Mesendoderm (in vitro differentiated cells): ENCODE measurements around the gene EBF3.

Experiments used
- DNase-seq: peaks from one replicate; pipeline ENCODE4 v3.0.0; 2013
- H2AK5ac ChIP-seq: 2 replicates; pipeline ENCODE4 v1.6.1; 2013; ENCODE audit warnings: low read length, inconsistent platforms
- H2BK120ac ChIP-seq: 2 replicates; pipeline ENCODE4 v1.6.1; 2013; ENCODE audit warnings: low read depth, mild to moderate bottlenecking, low read length, moderate library complexity, mixed read lengths
- H2BK15ac ChIP-seq: replicated peaks from 2 replicates; pipeline ENCODE4 v1.6.1; 2013; ENCODE audit warnings: low read depth, mild to moderate bottlenecking, moderate library complexity
- H2BK5ac ChIP-seq: 2 replicates; pipeline ENCODE4 v1.6.1; 2013; ENCODE audit warnings: low read length, inconsistent platforms
- H3K18ac ChIP-seq: 2 replicates; pipeline ENCODE4 v1.6.1; 2013; ENCODE audit warnings: mild to moderate bottlenecking, low read length, mixed read lengths
- H3K23ac ChIP-seq: one replicate; pipeline ENCODE4 v1.6.1; 2013; ENCODE audit warnings: low read length
- H3K27ac ChIP-seq: 2 replicates; pipeline ENCODE4 v1.5.1; 2013; ENCODE audit warnings: low read depth, mild to moderate bottlenecking, inconsistent platforms, low read length, moderate library complexity
- H3K27me3 ChIP-seq: 2 replicates; pipeline ENCODE4 v1.6.1; 2013; ENCODE audit warnings: low read length, control low read depth, mild to moderate bottlenecking, inconsistent platforms; ENCODE audit not compliant: insufficient read depth, poor library complexity
- H3K36me3 ChIP-seq: 2 replicates; pipeline ENCODE4 v1.6.1; 2013; ENCODE audit warnings: low read length, inconsistent platforms; ENCODE audit not compliant: control insufficient read depth, insufficient read depth
- H3K4ac ChIP-seq: one replicate; pipeline ENCODE4 v1.6.1; 2013; ENCODE audit warnings: low read depth, mild to moderate bottlenecking, low read length, moderate library complexity
- H3K4me1 ChIP-seq: 2 replicates; pipeline ENCODE4 v1.6.1; 2013; ENCODE audit warnings: low read depth, low read length, inconsistent platforms; ENCODE audit not compliant: control insufficient read depth
- H3K4me2 ChIP-seq: 2 replicates; pipeline ENCODE4 v1.6.1; 2013; ENCODE audit warnings: low read length
- H3K4me3 ChIP-seq: 2 replicates; pipeline ENCODE4 v1.5.1; 2013; ENCODE audit warnings: mild to moderate bottlenecking, low read length
- H3K56ac ChIP-seq: one replicate; pipeline ENCODE4 v1.6.1; 2013; ENCODE audit warnings: low read length
- H3K79me1 ChIP-seq: 2 replicates; pipeline ENCODE4 v1.6.1; 2013; ENCODE audit warnings: low read length, inconsistent platforms
- H3K79me2 ChIP-seq: 2 replicates; pipeline ENCODE4 v1.6.1; 2013; ENCODE audit warnings: mild to moderate bottlenecking, low read length; ENCODE audit not compliant: control insufficient read depth, insufficient read depth
- H3K9ac ChIP-seq: 2 replicates; pipeline ENCODE4 v1.6.1; 2013; ENCODE audit warnings: low read length, inconsistent platforms
- H4K5ac ChIP-seq: one replicate; pipeline ENCODE4 v1.6.1; 2013; ENCODE audit warnings: low read length
- H4K8ac ChIP-seq: one replicate; pipeline ENCODE4 v1.6.1; 2013; ENCODE audit warnings: low read depth, mild to moderate bottlenecking, control low read depth, low read length, moderate library complexity
- WGBS: extraction: QIAGEN DNeasy Blood & Tissue Kit; methylation state at CpG from one replicate; pipeline ENCODE4 v1.1.7; 2013; ENCODE audit warnings: low lambda C conversion rate, missing lambda C conversion rate; ENCODE audit not compliant: insufficient coverage; ENCODE audit errors: extremely low coverage; 5-methylcytosine and 5-hydroxymethylcytosine counted together

EBF3 gene

DNA sequence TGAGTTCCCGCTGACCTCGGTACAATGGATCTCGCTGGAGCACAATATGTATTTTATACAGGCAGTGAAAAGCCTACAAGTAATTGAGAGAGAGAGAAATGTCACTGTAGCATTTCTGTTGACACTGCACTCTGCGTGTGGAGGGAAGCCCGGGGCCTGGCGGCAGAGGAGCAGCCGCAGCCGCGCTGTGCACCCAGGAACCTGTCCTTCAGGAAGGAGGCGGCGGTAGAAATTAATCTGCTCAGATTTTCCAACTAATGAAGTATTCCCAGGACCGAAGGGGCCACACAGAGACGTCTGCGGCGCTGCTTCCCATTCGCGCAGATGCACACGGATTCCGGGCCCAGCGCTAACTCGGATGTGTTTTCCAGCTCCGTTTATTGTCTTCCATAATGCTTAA, 170.1 kb downstream of the EBF3 start:
- no peak overlapping the region for H3K56ac ChIP-seq
- H2BK5ac ChIP-seq, result no peak overlapping the region
- DNase-seq, result no peak
- H2AK5ac ChIP-seq, result no peak overlapping the region
- no peak overlapping the region for H3K4me2 ChIP-seq
- no peak overlapping the region for H3K4ac ChIP-seq
- no peak overlapping the region for H3K18ac ChIP-seq
- H4K5ac ChIP-seq, result no peak overlapping the region
- H3K79me1 ChIP-seq, result no peaks in the 10 kb centered on the region
- H2BK120ac ChIP-seq, result no peak overlapping the region
- H3K4me1 ChIP-seq, result no peaks in the 10 kb centered on the region
- no CpG with 5 or more reads among the region's 22 CpGs for WGBS
- no peak overlapping the region for H2BK15ac ChIP-seq
- no peak overlapping the region for H3K9ac ChIP-seq
- no peaks in the 10 kb centered on the region for H3K36me3 ChIP-seq
- no peak overlapping the region for H3K27ac ChIP-seq
- no peaks in the 10 kb centered on the region for H3K79me2 ChIP-seq
- H3K4me3 ChIP-seq, result no peak overlapping the region
- no peak overlapping the region for H3K23ac ChIP-seq
- H3K27me3 ChIP-seq, result no peaks in the 10 kb centered on the region
- H4K8ac ChIP-seq, result no peak overlapping the region

DNA sequence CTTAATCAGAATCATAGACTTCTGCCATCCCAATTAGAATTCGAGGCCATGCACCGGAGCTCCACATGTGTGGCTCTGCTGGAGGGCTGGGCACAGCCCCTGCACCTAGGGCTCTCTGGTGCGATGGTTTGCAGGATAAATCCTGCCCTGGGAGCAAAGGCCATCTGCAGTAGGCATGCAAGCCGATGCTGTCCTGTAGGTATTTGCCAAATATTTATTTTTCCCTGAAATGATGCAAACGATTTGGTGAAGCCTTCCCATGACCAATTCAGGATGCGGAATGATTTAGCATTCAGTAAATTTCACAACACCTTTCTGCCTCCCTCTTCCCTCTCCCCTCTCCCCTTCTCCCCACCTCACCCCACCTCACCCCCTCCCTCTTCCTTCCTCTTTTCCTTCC, 170.6 kb downstream of the EBF3 start:
- no CpG with 5 or more reads among the region's 6 CpGs for WGBS
- no peaks in the 10 kb centered on the region for H3K36me3 ChIP-seq
- H4K5ac ChIP-seq, result no peak overlapping the region
- H3K56ac ChIP-seq, result no peak overlapping the region
- H3K79me1 ChIP-seq, result no peaks in the 10 kb centered on the region
- no peaks in the 10 kb centered on the region for H3K79me2 ChIP-seq
- H3K4me1 ChIP-seq, result no peaks in the 10 kb centered on the region
- H2AK5ac ChIP-seq, result no peak overlapping the region
- H3K18ac ChIP-seq, result no peak overlapping the region
- no peak overlapping the region for H3K4ac ChIP-seq
- no peak overlapping the region for H3K9ac ChIP-seq
- no peaks in the 10 kb centered on the region for H3K27me3 ChIP-seq
- H2BK15ac ChIP-seq, result no peak overlapping the region
- no peak for DNase-seq
- no peak overlapping the region for H3K4me3 ChIP-seq
- no peak overlapping the region for H4K8ac ChIP-seq
- no peak overlapping the region for H2BK120ac ChIP-seq
- H2BK5ac ChIP-seq, result no peak overlapping the region
- H3K23ac ChIP-seq, result no peak overlapping the region
- no peak overlapping the region for H3K27ac ChIP-seq
- H3K4me2 ChIP-seq, result no peak overlapping the region

DNA sequence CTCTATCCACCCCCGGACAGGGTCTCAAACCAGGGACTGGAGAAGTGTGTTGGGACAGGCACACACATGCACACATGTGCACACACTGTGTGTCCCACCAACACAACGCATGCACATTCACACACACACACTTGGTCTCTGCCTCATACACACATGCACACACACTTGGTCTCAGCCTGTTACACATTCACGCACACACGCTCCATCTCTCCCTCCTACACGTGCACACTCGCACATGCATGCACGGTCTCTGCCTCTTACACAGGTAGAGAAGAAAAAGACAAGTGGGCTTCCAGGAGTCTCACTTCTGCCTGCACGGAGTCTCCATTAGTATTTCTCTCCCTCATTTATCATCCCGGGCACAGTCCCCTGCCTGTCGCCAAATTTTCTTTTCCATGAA, 171.2 kb downstream of the EBF3 start:
- Histone ChIP-seq H3K36me3 (no peaks in the 10 kb centered on the region), H2BK5ac (no peak overlapping the region), H3K4me3 (no peak overlapping the region)

DNA sequence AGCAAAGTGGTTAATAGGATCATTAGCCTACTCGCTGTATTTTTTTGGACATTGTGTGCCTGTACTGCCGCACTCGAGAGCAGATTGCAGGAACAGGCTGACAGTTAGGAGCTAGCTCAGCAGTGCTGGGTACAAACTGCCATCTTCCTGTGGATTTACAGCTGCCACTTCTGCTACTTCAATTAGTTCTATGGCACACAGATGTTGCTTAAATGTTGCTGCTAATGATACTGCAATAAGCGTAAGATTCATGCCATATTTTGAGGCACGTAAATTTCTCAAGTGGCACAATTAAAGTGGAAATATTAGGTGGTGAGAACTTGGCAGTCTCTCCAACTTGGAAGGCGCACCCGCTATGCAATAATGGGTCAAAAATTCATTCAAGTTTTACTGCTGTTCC, 171.9 kb downstream of the EBF3 start:
- no peak overlapping the region for H3K56ac ChIP-seq
- H3K79me1 ChIP-seq, result no peaks in the 10 kb centered on the region
- H3K4me1 ChIP-seq, result no peaks in the 10 kb centered on the region
- no peaks in the 10 kb centered on the region for H3K27me3 ChIP-seq
- H3K4me2 ChIP-seq, result no peak overlapping the region
- H3K36me3 ChIP-seq, result no peaks in the 10 kb centered on the region
- H4K8ac ChIP-seq, result no peak overlapping the region
- no CpG with 5 or more reads among the region's 7 CpGs for WGBS
- no peak overlapping the region for H4K5ac ChIP-seq
- no peak for DNase-seq
- H2BK120ac ChIP-seq, result no peak overlapping the region
- no peak overlapping the region for H2BK15ac ChIP-seq
- H3K4ac ChIP-seq, result no peak overlapping the region
- H3K79me2 ChIP-seq, result no peaks in the 10 kb centered on the region
- H3K23ac ChIP-seq, result no peak overlapping the region
- no peak overlapping the region for H2BK5ac ChIP-seq
- H2AK5ac ChIP-seq, result no peak overlapping the region
- H3K9ac ChIP-seq, result no peak overlapping the region
- H3K4me3 ChIP-seq, result no peak overlapping the region
- H3K18ac ChIP-seq, result no peak overlapping the region
- H3K27ac ChIP-seq, result no peak overlapping the region

More for the DNA sequence above, 171.2 kb downstream of the EBF3 start:
- Histone ChIP-seq H3K4me1 (no peaks in the 10 kb centered on the region), H4K5ac (no peak overlapping the region), H2AK5ac (no peak overlapping the region), H3K9ac (no peak overlapping the region), H2BK120ac (no peak overlapping the region), H2BK15ac (no peak overlapping the region), H3K4me2 (no peak overlapping the region), H3K27me3 (no peaks in the 10 kb centered on the region), H3K79me1 (no peaks in the 10 kb centered on the region), H3K27ac (no peak overlapping the region), H3K79me2 (no peaks in the 10 kb centered on the region), H3K23ac (no peak overlapping the region), H3K4ac (no peak overlapping the region), H3K18ac (no peak overlapping the region), H4K8ac (no peak overlapping the region), H3K56ac (peak overlapping the region; percentile 25)
- no peak for DNase-seq
- WGBS, result no CpG with 5 or more reads among the region's 10 CpGs

DNA sequence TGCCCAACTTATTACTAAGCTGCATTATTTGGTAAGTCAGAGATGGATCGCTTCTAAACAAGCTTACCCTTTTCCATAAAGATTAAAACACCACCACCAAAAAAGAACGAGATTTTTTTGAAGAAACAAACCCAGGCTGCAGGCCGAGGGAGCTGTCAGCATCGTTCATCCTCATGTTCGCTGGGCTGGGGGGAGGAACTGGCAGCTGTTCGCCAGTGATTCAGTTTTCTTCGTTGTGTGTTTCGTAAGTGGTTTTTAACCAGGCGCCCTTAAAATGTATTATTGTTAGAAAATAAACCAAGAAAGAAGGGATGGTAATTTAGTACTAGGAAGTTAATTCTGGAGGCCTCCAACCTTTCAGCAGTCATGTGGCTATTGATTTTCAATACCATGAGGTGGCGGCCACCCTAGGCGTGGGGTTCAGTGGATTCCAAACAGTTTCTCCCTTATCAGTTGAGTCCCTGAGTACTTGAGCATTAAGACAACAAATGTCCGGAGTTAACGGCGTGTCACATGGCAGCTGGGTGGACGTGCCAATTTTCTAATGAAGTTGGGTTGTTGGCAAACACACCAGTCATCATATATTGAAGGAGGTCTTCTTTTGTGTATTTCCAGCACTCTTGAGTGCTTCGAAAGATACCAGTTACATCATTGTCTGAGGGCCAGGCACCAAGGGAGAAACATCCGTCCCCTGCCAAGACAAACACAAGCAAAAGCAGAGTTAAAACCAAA, 173.2 kb downstream of the EBF3 start:
- Histone ChIP-seq H2BK120ac (no peak overlapping the region), H3K18ac (no peak overlapping the region), H3K9ac (no peak overlapping the region), H3K23ac (no peak overlapping the region), H3K4me1 (no peaks in the 10 kb centered on the region), H3K79me1 (no peaks in the 10 kb centered on the region), H3K4me3 (no peak overlapping the region), H3K4ac (no peak overlapping the region), H4K5ac (no peak overlapping the region), H2BK5ac (no peak overlapping the region), H2BK15ac (no peak overlapping the region), H3K79me2 (no peaks in the 10 kb centered on the region), H2AK5ac (no peak overlapping the region), H3K4me2 (no peak overlapping the region), H3K27ac (no peak overlapping the region), H3K36me3 (no peaks in the 10 kb centered on the region), H4K8ac (no peak overlapping the region), H3K27me3 (no peaks in the 10 kb centered on the region), H3K56ac (no peak overlapping the region)
- no peak for DNase-seq
- no CpG with 5 or more reads among the region's 17 CpGs for WGBS

DNA sequence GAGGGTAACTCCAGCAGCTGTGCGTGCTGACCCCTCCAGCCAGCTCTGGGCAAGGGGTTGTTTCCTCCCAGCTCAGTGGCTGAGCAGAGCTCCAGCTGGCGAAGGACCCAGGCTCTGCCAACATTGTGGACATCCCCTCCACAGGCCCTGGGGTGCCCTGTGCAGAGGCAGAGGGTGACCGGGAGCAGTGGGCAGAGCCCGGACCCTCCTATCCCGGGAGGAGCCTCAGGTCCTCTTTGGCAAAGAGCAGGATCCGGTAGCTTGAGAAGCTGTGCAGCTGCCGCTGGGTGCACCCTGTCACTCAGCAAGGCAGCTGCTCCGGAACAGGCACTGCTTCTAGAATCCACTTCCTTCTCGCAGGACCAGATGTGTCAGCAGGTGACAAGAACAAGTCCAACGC, 175.9 kb downstream of the EBF3 start:
- no peak for DNase-seq
- no CpG with 5 or more reads among the region's 10 CpGs for WGBS
- Histone ChIP-seq H3K36me3 (no peaks in the 10 kb centered on the region), H2AK5ac (no peak overlapping the region), H3K18ac (no peak overlapping the region), H3K27ac (no peak overlapping the region), H2BK15ac (no peak overlapping the region), H3K79me2 (no peaks in the 10 kb centered on the region), H2BK120ac (no peak overlapping the region), H4K5ac (no peak overlapping the region), H3K56ac (no peak overlapping the region), H3K4ac (no peak overlapping the region), H3K9ac (no peak overlapping the region), H3K4me3 (no peak overlapping the region), H3K27me3 (no peaks in the 10 kb centered on the region), H3K4me1 (no peaks in the 10 kb centered on the region), H3K79me1 (no peaks in the 10 kb centered on the region), H2BK5ac (no peak overlapping the region), H3K4me2 (no peak overlapping the region), H4K8ac (no peak overlapping the region), H3K23ac (no peak overlapping the region)
